ENCODE data around the gene DPY19L3.

- TF ChIP-seq CTCF (conservative IDR thresholded peaks at IDR 0.05; ENCODE audit: low read length): no peak
- no peak for TF ChIP-seq EZH2phosphoT487 (IDR thresholded peaks at IDR 0.05; ENCODE audit: borderline replicate concordance)
Observed at GRCh38 chr19:32396046-32396652, 9.4 kb upstream of the DPY19L3 start.

Measured in Loucy (cell line).